Endodermal cell (in vitro differentiated cells): ENCODE measurements around the gene KDM5D. TPM values are rescaled to one million over a fixed set of nuclear protein-coding genes. Genes with fewer than 3 reads are reported as not detected.

Source experiments
- DNase-seq: peaks from one replicate; pipeline ENCODE4 v3.0.0-alpha.2; 2017
- H3K27ac ChIP-seq: 2 replicates; pipeline ENCODE4 v1.5.1; 2013; ENCODE audit warnings: mild to moderate bottlenecking, low read depth, low read length, moderate library complexity
- H3K27me3 ChIP-seq: 2 replicates; pipeline ENCODE4 v1.6.1; 2013; ENCODE audit warnings: mild to moderate bottlenecking, low read length, moderate library complexity; ENCODE audit not compliant: insufficient read depth, control insufficient read depth, poor library complexity, severe bottlenecking
- H3K36me3 ChIP-seq: 2 replicates; pipeline ENCODE4 v1.7.0; 2013; ENCODE audit warnings: mild to moderate bottlenecking, low read length, moderate library complexity; ENCODE audit not compliant: control insufficient read depth, insufficient read depth
- H3K4me1 ChIP-seq: one replicate; pipeline ENCODE4 v1.7.0; 2013; ENCODE audit warnings: low read length; ENCODE audit not compliant: control insufficient read depth, insufficient read depth
- H3K4me3 ChIP-seq: 2 replicates; pipeline ENCODE4 v1.5.1; 2013; ENCODE audit warnings: mild to moderate bottlenecking, low read length, moderate library complexity
- H3K9ac ChIP-seq: 2 replicates; pipeline ENCODE4 v1.6.1; 2013; ENCODE audit warnings: mild to moderate bottlenecking, low read length, moderate library complexity; ENCODE audit not compliant: poor library complexity, severe bottlenecking; ENCODE audit errors: extremely low read depth
- H3K9me3 ChIP-seq: 2 replicates; pipeline ENCODE4 v1.6.1; 2013; ENCODE audit warnings: mild to moderate bottlenecking, low read length, moderate library complexity; ENCODE audit not compliant: control insufficient read depth
- H3K27ac Mint-ChIP-seq: 2 replicates; pipeline ENCODE4 v1.8.0; 2020; ENCODE audit warnings: mixed read lengths
- H3K27me3 Mint-ChIP-seq: 2 replicates; pipeline ENCODE4 v1.8.0; 2021; ENCODE audit warnings: mild to moderate bottlenecking, mixed read lengths; ENCODE audit not compliant: insufficient read depth
- H3K36me3 Mint-ChIP-seq: 2 replicates; pipeline ENCODE4 v1.8.0; 2020; ENCODE audit warnings: low read depth, mixed read lengths
- H3K4me1 Mint-ChIP-seq: 2 replicates; pipeline ENCODE4 v1.8.0; 2020; ENCODE audit warnings: mixed read lengths
- H3K4me3 Mint-ChIP-seq: 2 replicates; pipeline ENCODE4 v1.8.0; 2020; ENCODE audit warnings: mild to moderate bottlenecking, moderate library complexity, mixed read lengths
- H3K9me3 Mint-ChIP-seq: 2 replicates; pipeline ENCODE4 v1.8.0; 2020; ENCODE audit warnings: mild to moderate bottlenecking, mixed read lengths
- CTCF ChIP-seq: fragments of 200-600 bp; sonication (generic); conservative IDR thresholded peaks from 2 replicates; pipeline ENCODE4 v1.5.0; 2021; ENCODE audit warnings: antibody characterized with exemption, mild to moderate bottlenecking
- WGBS, 2 experiments: methylation state at CpG; one replicate each; pipeline versions ENCODE4 v1.1.5 to v1.1.7; 2013; ENCODE audit warnings: missing lambda C conversion rate in 2 of 2, mixed read lengths in 1 of 2; ENCODE audit not compliant: insufficient coverage in 1 of 2, insufficient read length in 1 of 2; 5-methylcytosine and 5-hydroxymethylcytosine counted together
- total RNA-seq, 2 donors: library from RNA; stranded (reverse); fragmentation: NEBNext Ultra II Directional in 1 of 2; extraction: Animal tissue kit (Norgen Biotek cat#: 25700) in 1 of 2; gene quantifications; 2 replicates in 1 of 2; 3 replicates in 1 of 2; pipeline ENCODE4 v1.2.1, GENCODE V29; 2021

KDM5D gene
- total RNA-seq, 2 donors from 2014 or later: 52.3 TPM; not detected in 1

DNA sequence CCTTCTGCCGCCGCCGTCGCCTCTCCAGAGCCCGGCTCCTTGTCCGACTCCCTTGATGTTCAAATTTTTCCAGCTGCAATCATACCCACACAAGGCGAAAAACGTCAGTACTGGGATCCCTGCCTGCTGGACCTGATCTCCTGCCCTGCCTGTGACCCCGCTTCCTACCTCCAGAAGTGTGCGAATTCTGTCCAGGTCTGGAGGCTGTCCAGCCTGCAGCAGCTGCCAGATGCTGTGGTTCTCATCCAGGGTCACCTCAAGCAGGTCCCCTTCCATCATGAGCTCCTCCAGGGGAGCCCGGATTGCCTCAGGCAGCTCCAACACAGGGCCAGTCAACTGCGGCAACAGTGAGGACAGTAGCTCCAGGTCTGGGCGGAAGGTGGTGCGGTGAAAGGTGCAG is 38.3 kb downstream of the KDM5D start:
- no peak for DNase-seq
- no peaks in the 10 kb centered on the region for H3K9me3 Mint-ChIP-seq
- H3K9me3 ChIP-seq: no peaks in the 10 kb centered on the region
- peaks cover 79% of the 10 kb centered on the region for H3K36me3 ChIP-seq
- H3K9ac ChIP-seq: no peak overlapping the region
- H3K4me1 Mint-ChIP-seq: no peaks in the 10 kb centered on the region
- 91 to 100% methylated on average over 6 to 14 of the region's 14 CpGs for WGBS, 2 experiments
- no peak overlapping the region for H3K27ac Mint-ChIP-seq
- H3K27me3 ChIP-seq: no peaks in the 10 kb centered on the region
- TF ChIP-seq CTCF: no peak
- no peaks in the 10 kb centered on the region for H3K27me3 Mint-ChIP-seq
- H3K4me3 Mint-ChIP-seq: no peak overlapping the region
- no peaks in the 10 kb centered on the region for H3K36me3 Mint-ChIP-seq
- no peaks in the 10 kb centered on the region for H3K4me1 ChIP-seq
- H3K4me3 ChIP-seq: no peak overlapping the region
- H3K27ac ChIP-seq: no peak overlapping the region

GRCh38 chrY:19698495-19698894 is 46.0 kb downstream of the KDM5D start:
- H3K9me3 Mint-ChIP-seq: no peaks in the 10 kb centered on the region
- H3K4me1 Mint-ChIP-seq: no peaks in the 10 kb centered on the region
- no peak overlapping the region for H3K9ac ChIP-seq
- no peak for DNase-seq
- no peaks in the 10 kb centered on the region for H3K4me1 ChIP-seq
- TF ChIP-seq CTCF: no peak
- H3K27me3 Mint-ChIP-seq: no peaks in the 10 kb centered on the region
- no peak overlapping the region for H3K4me3 Mint-ChIP-seq
- H3K9me3 ChIP-seq: peaks cover 33% of the 10 kb centered on the region
- no peaks in the 10 kb centered on the region for H3K27me3 ChIP-seq
- peaks cover 78% of the 10 kb centered on the region for H3K36me3 ChIP-seq
- no peak overlapping the region for H3K27ac ChIP-seq
- H3K4me3 ChIP-seq: no peak overlapping the region
- no peaks in the 10 kb centered on the region for H3K36me3 Mint-ChIP-seq
- H3K27ac Mint-ChIP-seq: no peak overlapping the region

GRCh38 chrY:19680821-19681220 is 63.7 kb downstream of the KDM5D start:
- Mint-ChIP-seq H3K4me3 (no peak overlapping the region), H3K36me3 (no peaks in the 10 kb centered on the region), H3K4me1 (no peaks in the 10 kb centered on the region), H3K27ac (no peak overlapping the region), H3K9me3 (no peaks in the 10 kb centered on the region), H3K27me3 (no peaks in the 10 kb centered on the region)
- Histone ChIP-seq H3K9ac (no peak overlapping the region), H3K4me3 (no peak overlapping the region), H3K36me3 (no peaks in the 10 kb centered on the region), H3K4me1 (no peaks in the 10 kb centered on the region), H3K27ac (no peak overlapping the region), H3K27me3 (no peaks in the 10 kb centered on the region), H3K9me3 (no peaks in the 10 kb centered on the region)
- no peak for TF ChIP-seq CTCF
- WGBS, 2 experiments: 36% methylated on average over 1 of the region's 1 CpG; no CpG with 5 or more reads in 1 of the 2 experiments
- no peak for DNase-seq
